HUES64 (cell line): Measurements from ENCODE around the gene ULK4.
"Not testable (repeated sequence)": the region's sequence is repeated elsewhere in the genome, so short reads cannot be mapped to it uniquely, and the experiment has no call there.

Experiments
- H3K27ac ChIP-seq: 2 replicates; pipeline ENCODE4 v1.7.0; 2013; ENCODE audit warnings: low read depth, low read length, inconsistent platforms
- H3K27me3 ChIP-seq: 2 replicates; pipeline ENCODE4 v1.6.1; 2013; ENCODE audit warnings: mild to moderate bottlenecking, low read length; ENCODE audit not compliant: insufficient read depth
- H3K36me3 ChIP-seq: 2 replicates; pipeline ENCODE4 v1.6.1; 2013; ENCODE audit warnings: mild to moderate bottlenecking, low read length; ENCODE audit not compliant: insufficient read depth
- H3K4me1 ChIP-seq: 2 replicates; pipeline ENCODE4 v1.6.1; 2013; ENCODE audit warnings: mild to moderate bottlenecking, low read length, moderate library complexity; ENCODE audit not compliant: insufficient read depth
- H3K4me3 ChIP-seq: 2 replicates; pipeline ENCODE4 v1.5.1; 2013; ENCODE audit warnings: mild to moderate bottlenecking, low read length, moderate library complexity
- H3K9ac ChIP-seq: 2 replicates; pipeline ENCODE4 v1.6.1; 2013; ENCODE audit warnings: mild to moderate bottlenecking, low read depth, low read length
- H3K9me3 ChIP-seq: 2 replicates; pipeline ENCODE4 v1.6.1; 2013; ENCODE audit warnings: low read depth, low read length; ENCODE audit not compliant: insufficient read depth
- WGBS: fragments of 150-250, 120-280 bp; methylation state at CpG from one replicate; pipeline ENCODE4 v1.1.7; 2013; ENCODE audit warnings: missing lambda C conversion rate; 5-methylcytosine and 5-hydroxymethylcytosine counted together

Gene ULK4

DNA sequence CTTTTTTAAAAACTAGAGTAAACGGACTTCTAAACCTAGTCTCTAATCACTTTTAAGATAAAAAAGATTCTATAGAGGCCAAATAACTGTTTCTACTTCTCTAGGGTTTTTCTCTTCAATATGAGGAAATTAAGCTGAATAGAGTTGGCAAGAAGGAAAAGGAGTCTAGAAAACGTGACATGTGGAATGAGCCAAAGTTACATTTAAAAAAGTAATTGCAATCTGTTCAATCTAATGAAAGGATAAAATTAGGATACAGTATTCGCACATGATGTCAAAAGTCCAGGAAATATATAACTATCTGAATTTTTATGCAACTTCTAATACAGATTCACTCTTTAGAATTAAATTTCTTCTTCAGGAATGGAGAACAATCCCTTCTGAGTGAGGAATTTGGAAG, 300.1 kb downstream of the ULK4 start:
- H3K27me3 ChIP-seq = no peaks in the 10 kb centered on the region
- H3K36me3 ChIP-seq = peaks cover 9% of the 10 kb centered on the region
- H3K9me3 ChIP-seq = peaks cover 15% of the 10 kb centered on the region
- no peak overlapping the region for H3K4me3 ChIP-seq
- no peak overlapping the region for H3K9ac ChIP-seq
- H3K4me1 ChIP-seq = no peaks in the 10 kb centered on the region
- H3K27ac ChIP-seq = no peak overlapping the region
- WGBS = 88% methylated on average over 2 of the region's 3 CpGs

- WGBS = 94% methylated on average over 1 of the region's 1 CpG
- Histone ChIP-seq H3K9ac (no peak overlapping the region), H3K4me3 (no peak overlapping the region), H3K27ac (no peak overlapping the region), H3K27me3 (no peaks in the 10 kb centered on the region), H3K9me3 (peaks cover 5% of the 10 kb centered on the region; the same call in 1 of the 2 replicates), H3K36me3 (no peaks in the 10 kb centered on the region), H3K4me1 (no peaks in the 10 kb centered on the region)
Measured at GRCh38 chr3:41660510-41660909, 301.4 kb downstream of the ULK4 start.

DNA sequence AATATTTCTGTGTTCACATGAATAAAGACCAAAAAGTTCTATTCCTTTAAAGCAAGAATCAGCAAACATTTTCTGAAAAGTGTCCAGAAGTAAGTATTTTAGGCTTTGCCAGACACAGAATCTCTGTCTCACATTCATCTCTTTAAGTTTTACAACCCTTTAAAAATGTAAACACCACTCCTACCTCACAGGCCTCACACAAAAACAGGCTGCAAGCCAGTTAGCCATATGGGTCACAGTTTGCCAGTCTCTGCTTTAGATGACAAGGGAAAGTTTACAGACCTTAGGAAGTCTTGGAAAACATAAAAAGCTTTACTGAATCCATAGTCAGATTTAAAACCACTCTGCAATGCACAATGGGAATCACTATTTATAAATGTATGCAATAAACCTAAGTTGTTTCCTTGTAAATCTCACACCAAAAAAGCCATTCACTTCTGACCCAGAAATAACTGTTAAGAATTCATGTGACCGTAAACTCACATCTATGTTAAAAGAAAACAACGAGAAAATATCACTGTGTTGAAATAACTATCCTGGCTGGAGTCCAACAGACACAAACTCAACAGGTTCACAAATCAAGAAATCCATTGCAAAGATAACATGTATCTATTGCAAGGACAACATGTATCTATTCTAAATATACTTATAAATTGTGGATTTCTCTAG, 308.2 kb downstream of the ULK4 start:
- WGBS = 94% methylated on average over 2 of the region's 2 CpGs
- peaks cover 23% of the 10 kb centered on the region for H3K4me1 ChIP-seq
- H3K9me3 ChIP-seq = peaks cover 7% of the 10 kb centered on the region
- no peak overlapping the region; the same call in 1 of the 2 replicates for H3K27ac ChIP-seq
- H3K9ac ChIP-seq = no peak overlapping the region; the same call in 1 of the 2 replicates
- no peaks in the 10 kb centered on the region for H3K27me3 ChIP-seq
- no peak overlapping the region for H3K4me3 ChIP-seq
- no peaks in the 10 kb centered on the region for H3K36me3 ChIP-seq

- no peak overlapping the region for H3K27ac ChIP-seq
- H3K4me3 ChIP-seq = no peak overlapping the region
- no peaks in the 10 kb centered on the region for H3K27me3 ChIP-seq
- 63% methylated on average over 3 of the region's 3 CpGs for WGBS
- no peak overlapping the region for H3K9ac ChIP-seq
- H3K36me3 ChIP-seq = no peaks in the 10 kb centered on the region
- H3K9me3 ChIP-seq = peaks cover 15% of the 10 kb centered on the region
- H3K4me1 ChIP-seq = peaks cover 23% of the 10 kb centered on the region
Measured at GRCh38 chr3:41652931-41653330, 309.0 kb downstream of the ULK4 start.

- no peaks in the 10 kb centered on the region for H3K36me3 ChIP-seq
- WGBS = 84% methylated on average over 4 of the region's 4 CpGs
- H3K4me3 ChIP-seq = no peak overlapping the region
- peaks cover 15% of the 10 kb centered on the region for H3K9me3 ChIP-seq
- H3K9ac ChIP-seq = no peak overlapping the region
- no peak overlapping the region for H3K27ac ChIP-seq
- H3K4me1 ChIP-seq = peaks cover 23% of the 10 kb centered on the region
- no peaks in the 10 kb centered on the region for H3K27me3 ChIP-seq
Measured at GRCh38 chr3:41652506-41652905, 309.4 kb downstream of the ULK4 start.

DNA sequence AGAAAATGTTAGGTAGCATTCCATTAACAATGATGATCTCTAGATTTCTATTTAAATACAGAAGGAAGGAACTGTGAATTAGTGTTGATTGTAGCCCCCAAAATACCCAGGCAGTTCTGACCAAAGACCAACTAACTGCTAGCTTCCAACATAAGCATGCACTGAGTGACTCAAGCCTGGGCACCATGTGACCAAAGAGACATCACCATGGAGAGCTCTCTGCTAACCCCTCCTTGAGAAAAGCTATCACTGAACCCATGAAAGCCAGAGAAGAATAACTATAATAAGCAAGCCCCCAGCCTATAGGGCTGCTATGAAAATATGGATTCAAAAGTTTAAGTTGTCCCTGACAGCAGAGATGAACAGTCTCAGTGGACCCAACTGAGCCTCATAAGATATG, 310.2 kb downstream of the ULK4 start:
- no peaks in the 10 kb centered on the region for H3K36me3 ChIP-seq
- peaks cover 15% of the 10 kb centered on the region for H3K9me3 ChIP-seq

GRCh38 chr3:41650406-41650805, 311.5 kb downstream of the ULK4 start:
- Histone ChIP-seq H3K4me3 (no peak overlapping the region), H3K36me3 (no peaks in the 10 kb centered on the region), H3K9ac (no peak overlapping the region), H3K9me3 (peaks cover 15% of the 10 kb centered on the region), H3K4me1 (peaks cover 23% of the 10 kb centered on the region), H3K27me3 (no peaks in the 10 kb centered on the region), H3K27ac (no peak overlapping the region)
- 96% methylated on average over 11 of the region's 11 CpGs for WGBS

More for the DNA sequence above, 310.2 kb downstream of the ULK4 start:
- Histone ChIP-seq H3K27me3 (no peaks in the 10 kb centered on the region), H3K4me1 (peaks cover 23% of the 10 kb centered on the region), H3K9ac (no peak overlapping the region), H3K4me3 (no peak overlapping the region), H3K27ac (no peak overlapping the region)

DNA sequence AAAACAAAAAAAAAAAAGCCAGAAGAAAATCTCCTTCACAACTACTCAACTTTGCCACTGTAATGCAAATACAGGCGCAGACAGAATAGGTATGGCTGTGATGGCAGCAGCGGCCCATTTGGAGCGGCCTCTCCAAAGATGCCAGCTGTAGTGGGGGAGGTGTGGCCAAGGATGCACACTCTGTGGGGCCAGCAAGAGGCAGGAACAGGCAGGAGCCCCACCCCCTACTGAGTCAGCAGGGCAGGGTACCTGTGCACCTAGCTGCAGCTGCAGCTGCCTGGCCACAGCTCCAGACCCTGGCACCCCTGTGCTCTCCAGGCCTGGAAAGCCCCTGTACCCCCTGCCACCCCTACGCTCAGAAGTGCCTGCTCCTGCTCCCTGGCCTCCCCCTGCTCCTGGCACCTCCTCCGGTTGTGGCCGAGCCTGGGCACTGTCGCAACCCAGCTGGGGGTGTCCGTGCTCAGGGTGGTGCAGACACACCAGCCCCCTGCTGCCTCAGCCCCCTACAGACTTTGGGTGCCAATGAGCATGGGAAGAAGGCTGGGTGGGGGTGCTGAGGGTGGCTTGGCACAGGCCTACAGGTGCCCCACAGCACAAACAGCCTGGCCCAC, 312.7 kb downstream of the ULK4 start:
- Histone ChIP-seq H3K27ac (no peak overlapping the region), H3K27me3 (no peaks in the 10 kb centered on the region), H3K9me3 (peaks cover 15% of the 10 kb centered on the region), H3K36me3 (no peaks in the 10 kb centered on the region), H3K4me3 (no peak overlapping the region), H3K9ac (no peak overlapping the region), H3K4me1 (peaks cover 18% of the 10 kb centered on the region)
- WGBS = 94% methylated on average over 8 of the region's 8 CpGs

- H3K4me1 ChIP-seq, H3K9ac ChIP-seq, H3K27ac ChIP-seq, H3K36me3 ChIP-seq, H3K27me3 ChIP-seq, H3K4me3 ChIP-seq: not testable (repeated sequence)
- H3K9me3 ChIP-seq = peaks cover 15% of the 10 kb centered on the region
- 94% methylated on average over 10 of the region's 17 CpGs for WGBS
Measured at GRCh38 chr3:41647730-41648129, 314.2 kb downstream of the ULK4 start.

- no peaks in the 10 kb centered on the region for H3K4me1 ChIP-seq
- no peaks in the 10 kb centered on the region for H3K9me3 ChIP-seq
- H3K27ac ChIP-seq = no peak overlapping the region
- no peak overlapping the region for H3K4me3 ChIP-seq
- H3K27me3 ChIP-seq = no peaks in the 10 kb centered on the region
- no peaks in the 10 kb centered on the region for H3K36me3 ChIP-seq
- H3K9ac ChIP-seq = no peak overlapping the region
- 93% methylated on average over 4 of the region's 4 CpGs for WGBS
Measured at GRCh38 chr3:41640076-41640475, 321.8 kb downstream of the ULK4 start.

GRCh38 chr3:41638381-41638780, 323.5 kb downstream of the ULK4 start:
- Histone ChIP-seq H3K36me3 (no peaks in the 10 kb centered on the region), H3K27me3 (no peaks in the 10 kb centered on the region), H3K9me3 (no peaks in the 10 kb centered on the region), H3K9ac (no peak overlapping the region), H3K4me3 (no peak overlapping the region), H3K27ac (no peak overlapping the region), H3K4me1 (no peaks in the 10 kb centered on the region)
- 94% methylated on average over 2 of the region's 2 CpGs for WGBS
